Natural killer cell (primary cell): ENCODE data around the gene ENTPD7. TPM values are rescaled to one million over a fixed set of nuclear protein-coding genes. Genes with fewer than 3 reads are reported as not detected.

Experiments
- ATAC-seq, 3 donors: fragments of 150-1000 bp in 2 of 3; fragments of 200-7000 bp in 1 of 3; cut with Tn5 transposase; 1 replicate in 1 of 3; 2 replicates in 2 of 3; pipeline ENCODE4 v1.10.0; 2021; ENCODE audit warnings: mild to moderate bottlenecking in 2 of 3, moderate library complexity in 2 of 3
- DNase-seq, 2 donors: peaks; one replicate each; pipeline versions ENCODE4 v3.0.0 to v3.0.0-alpha.2; 2013 to 2021; ENCODE audit warnings: mixed read lengths in 1 of 2
- H3K27ac ChIP-seq: one replicate; pipeline ENCODE4 v1.5.1; 2013; ENCODE audit warnings: mild to moderate bottlenecking, low read length
- H3K27me3 ChIP-seq: one replicate; pipeline ENCODE4 v1.6.1; 2013; ENCODE audit warnings: low read length; ENCODE audit not compliant: control insufficient read depth, insufficient read depth
- H3K36me3 ChIP-seq: one replicate; pipeline ENCODE4 v1.6.1; 2013; ENCODE audit warnings: low read length; ENCODE audit not compliant: control insufficient read depth, insufficient read depth
- H3K4me1 ChIP-seq: one replicate; pipeline ENCODE4 v1.6.1; 2013; ENCODE audit warnings: low read length; ENCODE audit not compliant: control insufficient read depth, insufficient read depth
- H3K4me3 ChIP-seq: one replicate; pipeline ENCODE4 v1.5.1; 2013; ENCODE audit warnings: low read length
- H3K9me3 ChIP-seq: one replicate; pipeline ENCODE4 v1.6.1; 2013; ENCODE audit warnings: low read length; ENCODE audit not compliant: control insufficient read depth, insufficient read depth
- H3K27ac Mint-ChIP-seq, 2 donors: one replicate each; pipeline ENCODE4 v1.8.0; 2022; ENCODE audit warnings: mild to moderate bottlenecking in 2 of 2, mixed read lengths in 2 of 2, moderate library complexity in 1 of 2
- H3K27me3 Mint-ChIP-seq, 2 donors: one replicate each; pipeline ENCODE4 v1.8.0; 2022; ENCODE audit warnings: low read depth in 2 of 2, mixed read lengths in 2 of 2
- H3K36me3 Mint-ChIP-seq: one replicate; pipeline ENCODE4 v1.8.0; 2022; ENCODE audit warnings: mixed read lengths
- H3K4me1 Mint-ChIP-seq, 2 donors: one replicate each; pipeline ENCODE4 v1.8.0; 2022; ENCODE audit warnings: mixed read lengths in 2 of 2
- H3K4me3 Mint-ChIP-seq: one replicate; pipeline ENCODE4 v1.8.0; 2022; ENCODE audit warnings: mild to moderate bottlenecking, moderate library complexity, mixed read lengths
- H3K9me3 Mint-ChIP-seq, 2 donors: one replicate each; pipeline ENCODE4 v1.8.0; 2022; ENCODE audit warnings: mixed read lengths in 2 of 2
- WGBS: methylation state at CpG from one replicate; pipeline ENCODE4 v1.1.7; 2013; ENCODE audit warnings: missing lambda C conversion rate; ENCODE audit not compliant: insufficient coverage; 5-methylcytosine and 5-hydroxymethylcytosine counted together
- intact Hi-C: fragments of 100-400 bp; cut with micrococcal nuclease; formaldehyde crosslinking; loops from one replicate; pipeline ENCODE4 v1.14.2; 2022
- total RNA-seq, 4 donors: library from RNA; stranded (reverse); fragments of 120-200 nt in 1 of 4; gene quantifications; one replicate each; pipeline versions ENCODE4 v1.2.3 to v1.2.4, GENCODE V29; 2013 to 2022
- TF ChIP-seq, protein P1 (sequence below): fragments of 200-600 bp; IDR thresholded peaks from one replicate; pipeline ENCODE4 v1.8.0; 2022; ENCODE audit warnings: antibody characterized with exemption

ENTPD7 gene
- total RNA-seq, 3 donors from 2014 or later (not counting 1 experiment from before 2014, with no cell fraction given): 3.7 to 6.3 (median 5.6) TPM

GRCh38 chr10:99720387-99720786 is 61.1 kb downstream of the ENTPD7 start:
- no peak overlapping the region for H3K27ac ChIP-seq
- Mint-ChIP-seq H3K4me1 (peaks cover 0 to 6% of the 10 kb centered on the region in 2 donors), H3K4me3 (no peak overlapping the region), H3K36me3 (peaks cover 21% of the 10 kb centered on the region), H3K9me3 (no peaks in the 10 kb centered on the region), H3K27me3 (no peaks in the 10 kb centered on the region), H3K27ac (no peak overlapping the region)
- H3K36me3 ChIP-seq: peaks cover 68% of the 10 kb centered on the region
- intact Hi-C loops: no loop called here
- TF ChIP-seq, protein P1, sequence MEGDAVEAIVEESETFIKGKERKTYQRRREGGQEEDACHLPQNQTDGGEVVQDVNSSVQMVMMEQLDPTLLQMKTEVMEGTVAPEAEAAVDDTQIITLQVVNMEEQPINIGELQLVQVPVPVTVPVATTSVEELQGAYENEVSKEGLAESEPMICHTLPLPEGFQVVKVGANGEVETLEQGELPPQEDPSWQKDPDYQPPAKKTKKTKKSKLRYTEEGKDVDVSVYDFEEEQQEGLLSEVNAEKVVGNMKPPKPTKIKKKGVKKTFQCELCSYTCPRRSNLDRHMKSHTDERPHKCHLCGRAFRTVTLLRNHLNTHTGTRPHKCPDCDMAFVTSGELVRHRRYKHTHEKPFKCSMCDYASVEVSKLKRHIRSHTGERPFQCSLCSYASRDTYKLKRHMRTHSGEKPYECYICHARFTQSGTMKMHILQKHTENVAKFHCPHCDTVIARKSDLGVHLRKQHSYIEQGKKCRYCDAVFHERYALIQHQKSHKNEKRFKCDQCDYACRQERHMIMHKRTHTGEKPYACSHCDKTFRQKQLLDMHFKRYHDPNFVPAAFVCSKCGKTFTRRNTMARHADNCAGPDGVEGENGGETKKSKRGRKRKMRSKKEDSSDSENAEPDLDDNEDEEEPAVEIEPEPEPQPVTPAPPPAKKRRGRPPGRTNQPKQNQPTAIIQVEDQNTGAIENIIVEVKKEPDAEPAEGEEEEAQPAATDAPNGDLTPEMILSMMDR: no peak
- no peak overlapping the region for H3K4me3 ChIP-seq
- DNase-seq: no peak
- H3K9me3 ChIP-seq: no peaks in the 10 kb centered on the region
- ATAC-seq: no peak
- H3K4me1 ChIP-seq: no peaks in the 10 kb centered on the region
- WGBS: 90% methylated on average over 2 of the region's 2 CpGs
- no peaks in the 10 kb centered on the region for H3K27me3 ChIP-seq

DNA sequence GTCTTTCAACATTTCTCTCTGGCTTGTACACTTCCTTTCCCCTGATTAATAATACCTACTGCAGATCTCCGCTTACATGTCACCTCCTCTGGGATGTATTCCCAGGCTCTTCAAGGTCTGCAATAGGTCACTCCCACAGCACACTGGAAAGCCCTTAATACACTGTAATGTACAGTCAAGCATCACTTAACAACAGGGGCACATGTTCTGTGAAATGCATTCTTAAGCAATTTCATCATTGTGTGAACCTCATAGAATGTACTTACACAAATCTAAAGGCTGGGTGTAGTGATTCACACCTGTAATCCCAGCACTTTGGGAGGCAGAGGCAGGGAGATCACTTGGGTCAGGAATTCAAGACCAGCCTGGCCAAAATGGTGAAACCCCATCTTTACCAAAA is 70.7 kb downstream of the ENTPD7 start:
- DNase-seq: no peak
- no peak for ATAC-seq
- Mint-ChIP-seq H3K27me3 (no peaks in the 10 kb centered on the region), H3K27ac (no peak overlapping the region), H3K36me3 (peaks cover 17% of the 10 kb centered on the region), H3K9me3 (no peaks in the 10 kb centered on the region), H3K4me1 (peaks cover 27 to 31% of the 10 kb centered on the region in 2 donors), H3K4me3 (no peak overlapping the region)
- intact Hi-C loops: no loop called here
- TF ChIP-seq, protein P1: no peak
- WGBS: 100% methylated on average over 1 of the region's 1 CpG
- Histone ChIP-seq H3K27ac (no peak overlapping the region), H3K4me1 (peaks cover 20% of the 10 kb centered on the region), H3K4me3 (no peak overlapping the region), H3K27me3 (no peaks in the 10 kb centered on the region), H3K9me3 (no peaks in the 10 kb centered on the region), H3K36me3 (peaks cover 27% of the 10 kb centered on the region)

DNA sequence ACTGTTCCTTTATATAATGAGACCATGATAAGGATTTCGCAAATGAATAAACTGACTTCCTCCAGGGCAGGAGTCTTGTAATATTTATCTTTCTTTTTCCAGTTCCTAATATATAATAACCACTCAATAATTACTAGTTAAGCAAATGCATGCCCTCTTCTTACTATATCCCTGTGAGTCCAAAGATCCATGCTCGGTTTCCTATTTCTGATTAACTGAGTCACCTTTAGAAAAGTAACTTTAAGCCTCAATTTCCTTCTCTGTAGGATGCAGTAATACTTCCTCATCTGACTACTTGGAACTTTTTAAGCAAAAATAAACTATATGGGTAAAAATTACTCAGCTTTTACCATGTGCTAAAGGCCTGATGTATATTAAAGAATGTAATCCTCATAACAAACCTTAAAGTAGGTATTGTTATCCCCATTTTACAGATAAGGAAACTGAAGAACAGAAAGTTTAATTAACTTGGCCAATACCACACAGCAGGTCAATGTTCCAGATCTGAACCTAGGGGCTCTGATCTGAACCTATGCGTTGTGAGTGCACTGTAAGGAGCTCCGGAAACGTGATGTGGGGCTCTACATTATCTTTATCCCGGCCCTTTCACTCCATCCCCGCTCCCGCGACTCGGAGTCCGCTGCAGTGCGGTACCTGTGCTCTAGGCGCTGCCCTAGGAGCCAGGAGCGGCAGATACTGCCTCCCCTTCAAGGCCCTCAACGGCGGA is 72.2 kb downstream of the ENTPD7 start:
- Histone ChIP-seq H3K27ac (peak overlapping the region; percentile 70), H3K9me3 (no peaks in the 10 kb centered on the region), H3K36me3 (peaks cover 15% of the 10 kb centered on the region), H3K4me1 (peaks cover 20% of the 10 kb centered on the region), H3K4me3 (peak overlapping the region; percentile 67), H3K27me3 (no peaks in the 10 kb centered on the region)
- ATAC-seq: no peak
- Mint-ChIP-seq H3K9me3 (no peaks in the 10 kb centered on the region), H3K4me1 (peaks cover 27 to 40% of the 10 kb centered on the region in 2 donors), H3K27me3 (no peaks in the 10 kb centered on the region), H3K36me3 (peaks cover 6% of the 10 kb centered on the region), H3K27ac (peak overlapping the region; percentile 98 to 100), H3K4me3 (peak overlapping the region; percentile 100)
- peak in 1 of 2 donors; percentile 9 for DNase-seq
- TF ChIP-seq, protein P1: no peak
- WGBS: 5% methylated on average over 16 of the region's 16 CpGs
- intact Hi-C loops: loop anchor here (1.0 to 2.0 kb wide), 2 partner anchors 73 to 111 kb away; partner anchors contain the start of genes ENTPD7 and SLC25A28
